Hematopoietic multipotent progenitor cell treated with erythropoietin and hydrocortisone succinate and interleukin-3 and kit ligand, for 17 days (in vitro differentiated cells): ENCODE measurements around the gene TSPY9.
"Not testable (repeated sequence)": the region's sequence is repeated elsewhere in the genome, so short reads cannot be mapped to it uniquely, and the experiment has no call there.

ENCODE experiments used
- DNase-seq: peaks from one replicate; pipeline ENCODE4 v3.0.0-alpha.2; 2015; ENCODE audit warnings: low spot score

The TSPY9 gene

GRCh38 chrY:9486967-9487366 lies at the start of gene TSPY9:
TSPY9 (plus strand) TSS chrY:9487267; CDS start chrY:9487313, 46 bp downstream.
- not testable (repeated sequence) for DNase-seq

GRCh38 chrY:9466655-9467054 lies 20.4 kb upstream of the TSPY9 start, which contains the start of gene TSPY1:
TSPY1 (plus strand) TSS chrY:9466955; CDS start chrY:9467001, 46 bp downstream.
- DNase-seq: not testable (repeated sequence)

- not testable (repeated sequence) for DNase-seq
Observed at GRCh38 chrY:9504396-9504795, 17.3 kb downstream of the TSPY9 start.

GRCh38 chrY:9516287-9516686 lies 29.2 kb downstream of the TSPY9 start:
- not testable (repeated sequence) for DNase-seq

- DNase-seq: not testable (repeated sequence)
Observed at GRCh38 chrY:9527580-9527979, 40.5 kb downstream of the TSPY9 start, which contains the start of gene TSPY10. TSPY10 (plus strand) TSS chrY:9527880; CDS start chrY:9527926, 46 bp downstream.
